ENCODE measurements around the gene ARFRP1.
"Not testable (repeated sequence)": the region's sequence is repeated elsewhere in the genome, so short reads cannot be mapped to it uniquely, and the experiment has no call there.

ARFRP1 gene

GRCh38 chr20:63672666-63673065 is 35.1 kb downstream of the ARFRP1 start:
- no peak overlapping the region for H3K4me3 ChIP-seq (ENCODE audit: low read length)
- no peak for TF ChIP-seq CTCF (IDR thresholded peaks at IDR 0.05; ENCODE audit: insufficient read depth, low read depth, low read length, missing control alignments)
- DNase-seq (ENCODE audit: low read depth) = no peak

GRCh38 chr20:63671695-63672094 is 36.1 kb downstream of the ARFRP1 start:
- DNase-seq (ENCODE audit: low read depth); H3K4me3 ChIP-seq (ENCODE audit: low read length): not testable (repeated sequence)

GRCh38 chr20:63668351-63668750 is 39.4 kb downstream of the ARFRP1 start:
- H3K4me3 ChIP-seq (ENCODE audit: low read length) = no peak overlapping the region
- DNase-seq (ENCODE audit: low read depth) = no peak
- TF ChIP-seq CTCF (IDR thresholded peaks at IDR 0.05; ENCODE audit: insufficient read depth, low read depth, low read length, missing control alignments) = no peak

- DNase-seq (ENCODE audit: low read depth) = no peak
- TF ChIP-seq CTCF (IDR thresholded peaks at IDR 0.05; ENCODE audit: insufficient read depth, low read depth, low read length, missing control alignments) = no peak
- H3K4me3 ChIP-seq (ENCODE audit: low read length) = no peak overlapping the region
Observed at GRCh38 chr20:63667858-63668257, 39.9 kb downstream of the ARFRP1 start.

GRCh38 chr20:63665708-63666107 is 42.1 kb downstream of the ARFRP1 start:
- DNase-seq (ENCODE audit: low read depth) = no peak
- TF ChIP-seq CTCF (IDR thresholded peaks at IDR 0.05; ENCODE audit: insufficient read depth, low read depth, low read length, missing control alignments) = no peak
- H3K4me3 ChIP-seq (ENCODE audit: low read length) = no peak overlapping the region

- DNase-seq (ENCODE audit: low read depth) = no peak
- no peak for TF ChIP-seq CTCF (IDR thresholded peaks at IDR 0.05; ENCODE audit: insufficient read depth, low read depth, low read length, missing control alignments)
- no peak overlapping the region for H3K4me3 ChIP-seq (ENCODE audit: low read length)
Observed at GRCh38 chr20:63664861-63665594, 42.7 kb downstream of the ARFRP1 start.

GRCh38 chr20:63664143-63664851 is 43.5 kb downstream of the ARFRP1 start:
- DNase-seq (ENCODE audit: low read depth) = no peak
- no peak overlapping the region for H3K4me3 ChIP-seq (ENCODE audit: low read length)
- no peak for TF ChIP-seq CTCF (IDR thresholded peaks at IDR 0.05; ENCODE audit: insufficient read depth, low read depth, low read length, missing control alignments)

Data from epithelial cell of esophagus (primary cell).